K562 (cell line): ENCODE results near the gene RARRES2. TPM values are rescaled to one million over a fixed set of nuclear protein-coding genes. Genes with fewer than 3 reads are reported as not detected.

Experiments used
- BCOR ChIP-seq: fragments of 450-650 bp; IDR thresholded peaks from 2 replicates; pipeline ENCODE4 v1.6.1; 2016
- BRD4 ChIP-seq: fragments of 200-600 bp; sonication (generic); IDR thresholded peaks from 2 replicates; pipeline ENCODE4 v1.6.1; 2017; ENCODE audit warnings: inconsistent platforms
- CGGBP1 ChIP-seq: fragments of 250-450 bp; sonication (Bioruptor Pico); IDR thresholded peaks from 2 replicates; pipeline ENCODE4 v1.9.0; 2021; ENCODE audit warnings: mild to moderate bottlenecking
- EHMT2 ChIP-seq: fragments of 450-650 bp; IDR thresholded peaks from 2 replicates; pipeline ENCODE4 v1.6.1; 2018; ENCODE audit warnings: antibody characterized with exemption
- ERF ChIP-seq: fragments of 450-650 bp; formaldehyde crosslinking; IDR thresholded peaks from 2 replicates; pipeline ENCODE4 v1.4.0; 2020; ENCODE audit warnings: mild to moderate bottlenecking, mixed read lengths
- GATAD2B ChIP-seq: fragments of 450-650 bp; IDR thresholded peaks from 2 replicates; pipeline ENCODE4 v1.6.1; 2017; ENCODE audit warnings: mild to moderate bottlenecking, borderline replicate concordance
- HEY1 ChIP-seq: fragments of 250-450 bp; sonication (Bioruptor Pico); IDR thresholded peaks from 2 replicates; pipeline ENCODE4 v1.5.0; 2020; ENCODE audit warnings: mild to moderate bottlenecking, moderate library complexity, borderline replicate concordance
- HNRNPL ChIP-seq: fragments of 200-400 bp; formaldehyde crosslinking; IDR thresholded peaks from 2 replicates; pipeline ENCODE4 v1.6.1; 2017; ENCODE audit warnings: low read depth, mild to moderate bottlenecking, low read length
- JUN ChIP-seq, 2 experiments: sonication (generic) in 1 of 2; formaldehyde crosslinking in 1 of 2; IDR thresholded peaks; 2 replicates each; pipeline versions ENCODE4 v1.6.1 to v1.8.0; 2012 to 2022; ENCODE audit warnings: borderline replicate concordance in 2 of 2, mild to moderate bottlenecking in 2 of 2, improper control_type of control experiment in 1 of 2, low read depth in 1 of 2, low read length in 1 of 2, missing genetic modification reagents in 1 of 2
- KAT8 ChIP-seq: fragments of 450-650 bp; IDR thresholded peaks from 2 replicates; pipeline ENCODE4 v1.6.1; 2016; ENCODE audit warnings: low read depth, mild to moderate bottlenecking
- KDM1A ChIP-seq, 2 experiments: fragments of 450-650 bp; IDR thresholded peaks; 2 replicates each; pipeline ENCODE4 v1.6.1; 2016; ENCODE audit warnings: mild to moderate bottlenecking in 2 of 2
- MCM2 ChIP-seq: fragments of 450-650 bp; IDR thresholded peaks from 2 replicates; pipeline ENCODE4 v1.6.1; 2017; ENCODE audit warnings: low read depth, mild to moderate bottlenecking
- NR3C1 ChIP-seq: sonication (generic); formaldehyde crosslinking; IDR thresholded peaks from 2 replicates; pipeline ENCODE4 v1.8.1; 2022; ENCODE audit warnings: missing genetic modification reagents
- SETDB1 ChIP-seq: IDR thresholded peaks from one replicate; pipeline ENCODE4 v1.6.1; 2012; ENCODE audit warnings: low read length, control low read depth, inconsistent platforms
- SIN3A ChIP-seq, 2 experiments: fragments of 150-350 bp in 1 of 2; IDR thresholded peaks; 2 replicates each; pipeline ENCODE4 v1.6.1; 2011 to 2016; ENCODE audit warnings: borderline replicate concordance in 2 of 2, low read depth in 2 of 2, low read length in 2 of 2, mild to moderate bottlenecking in 2 of 2, moderate library complexity in 2 of 2; ENCODE audit not compliant: control insufficient read depth in 1 of 2
- SMAD2 ChIP-seq: fragments of 150-350 bp; IDR thresholded peaks from 2 replicates; pipeline ENCODE4 v1.6.1; 2014; ENCODE audit warnings: low read depth, mild to moderate bottlenecking, low read length
- SRSF9 ChIP-seq: fragments of 200-400 bp; formaldehyde crosslinking; IDR thresholded peaks from 2 replicates; pipeline ENCODE4 v1.6.1; 2017; ENCODE audit warnings: low read depth, low read length, borderline replicate concordance
- STAT6 ChIP-seq: sonication (generic); formaldehyde crosslinking; IDR thresholded peaks from 2 replicates; pipeline ENCODE4 v1.8.1; 2023; ENCODE audit warnings: mild to moderate bottlenecking, missing genetic modification reagents
- TAF7 ChIP-seq: fragments of 450-650 bp; IDR thresholded peaks from 2 replicates; pipeline ENCODE4 v1.6.1; 2016; ENCODE audit warnings: missing genetic modification characterization, missing compliant biosample characterization
- TCFL5 ChIP-seq: fragments of 250-450 bp; sonication (Bioruptor Pico); conservative IDR thresholded peaks from 2 replicates; pipeline ENCODE4 v1.6.1; 2021; ENCODE audit warnings: mild to moderate bottlenecking, moderate library complexity, matching md5 sums
- TEAD2 ChIP-seq: fragments of 450-650 bp; IDR thresholded peaks from 2 replicates; pipeline ENCODE4 v1.6.1; 2016; ENCODE audit warnings: missing genetic modification characterization, control low read depth, missing compliant biosample characterization
- TRIM24 ChIP-seq, 2 experiments: fragments of 450-650 bp; IDR thresholded peaks; 2 replicates each; pipeline ENCODE4 v1.6.1; 2016
- ZBED1 ChIP-seq: IDR thresholded peaks from 2 replicates; pipeline ENCODE4 v1.6.1; 2014
- ZFP91 ChIP-seq: sonication (generic); formaldehyde crosslinking; IDR thresholded peaks from 2 replicates; pipeline ENCODE4 v1.8.0; 2022; ENCODE audit warnings: mild to moderate bottlenecking, missing genetic modification reagents
- ZNF224 ChIP-seq: sonication (generic); formaldehyde crosslinking; IDR thresholded peaks from 2 replicates; pipeline ENCODE4 v1.8.0; 2022; ENCODE audit warnings: mild to moderate bottlenecking, missing genetic modification reagents
- ZNF583 ChIP-seq: fragments of 250-450 bp; sonication (Bioruptor Pico); IDR thresholded peaks from 2 replicates; pipeline ENCODE4 v1.4.0; 2020
- ZNF696 ChIP-seq: fragments of 250-450 bp; sonication (Bioruptor Pico); conservative IDR thresholded peaks from 2 replicates; pipeline ENCODE4 v1.4.0; 2020; ENCODE audit warnings: mild to moderate bottlenecking, moderate library complexity
- polyA plus RNA-seq, 8 experiments: library from polyadenylated mRNA; depleted of rRNA in 4 of 8; stranded (reverse) in 5 of 8; unstranded in 3 of 8; fragments of >200 nt; fragmentation: Nextera tagmentation in 2 of 8; fragmentation: Illumina TruSeq in 1 of 8; extraction: Ambion mirVana in 2 of 8; extraction: Trizol in 1 of 8; gene quantifications; 2 replicates each; pipeline versions ENCODE4 v1.2.1 to v1.2.3, GENCODE V29; 2011 to 2014; ENCODE audit warnings: inconsistent platforms in 1 of 8, missing spikeins in 1 of 8
- total RNA-seq, 7 experiments: library from RNA; depleted of rRNA in 6 of 7; stranded (reverse); fragments of >200 nt in 6 of 7; fragmentation: Illumina TruSeq in 2 of 7; extraction: Trizol in 2 of 7; gene quantifications; 2 replicates each; pipeline versions ENCODE4 v1.2.1 to v1.2.3, GENCODE V29; 2011 to 2021; ENCODE audit warnings: low replicate concordance in 1 of 7

The RARRES2 gene
- total and polyA plus RNA-seq, 9 of the 15 experiments (the other 6 are each of a cell fraction or from before 2014, with no cell fraction given), result 0.11 to 1.7 (median 0.23) TPM; not detected in 6

GRCh38 chr7:150378853-150379440 lies 37.5 kb upstream of the RARRES2 start, which contains the start of gene ZNF775 (continued):
- TF ChIP-seq SRSF9, result no peak
- no peak; the same call in 1 of the 2 replicates for TF ChIP-seq ZBED1
- TF ChIP-seq EHMT2, result no peak
- TF ChIP-seq KAT8, result no peak
- peak; percentile 99 for TF ChIP-seq HNRNPL
- TF ChIP-seq ZFP91, result no peak
- TF ChIP-seq KDM1A (IDR thresholded peaks at IDR 0.05), result no peak
- TF ChIP-seq ZNF583, result 0 out of 2 replicates have a peak, but pooled peaks have one; percentile 12
- TF ChIP-seq BCOR, result no peak
- TF ChIP-seq ZNF224, result no peak
- TF ChIP-seq TAF7, result 0 out of 2 replicates have a peak, but pooled peaks have one; percentile 42
- no peak for TF ChIP-seq JUN (IDR thresholded peaks at IDR 0.05; ENCODE audit: borderline replicate concordance, low read depth, low read length)
- TF ChIP-seq JUN (CRISPR knock-in tag; IDR thresholded peaks at IDR 0.05; ENCODE audit: borderline replicate concordance), result no peak
- no peak for TF ChIP-seq SETDB1
- no peak for TF ChIP-seq BRD4
- no peak for TF ChIP-seq ZNF696 (CRISPR knock-in tag)
- peak; percentile 77; the same call in 1 of the 2 replicates for TF ChIP-seq ERF (CRISPR knock-in tag)
- TF ChIP-seq TEAD2, result no peak
- no peak for TF ChIP-seq MCM2
- TF ChIP-seq TRIM24 (IDR thresholded peaks at IDR 0.05), result no peak
- no peak for TF ChIP-seq NR3C1
- no peak for TF ChIP-seq GATAD2B
- peak; percentile 61; the same call in 1 of the 2 replicates for TF ChIP-seq CGGBP1 (CRISPR knock-in tag)
- TF ChIP-seq SIN3A (IDR thresholded peaks at IDR 0.05; ENCODE audit: borderline replicate concordance in 2 of 2, control insufficient read depth in 1 of 2, low read depth in 2 of 2, low read length in 2 of 2), result peak in 1 of 2 experiments; percentile 50; a peak in 2 of 4 replicates
- no peak for TF ChIP-seq HEY1 (CRISPR knock-in tag)
- no peak for TF ChIP-seq STAT6 (CRISPR knock-in tag)
- no peak for TF ChIP-seq SMAD2
- no peak for TF ChIP-seq TCFL5 (CRISPR knock-in tag)
